ENCODE data around the gene CASP8AP2.

GRCh38 chr6:89916136-89916920, 86.6 kb downstream of the CASP8AP2 start:
- TF ChIP-seq, protein P1, sequence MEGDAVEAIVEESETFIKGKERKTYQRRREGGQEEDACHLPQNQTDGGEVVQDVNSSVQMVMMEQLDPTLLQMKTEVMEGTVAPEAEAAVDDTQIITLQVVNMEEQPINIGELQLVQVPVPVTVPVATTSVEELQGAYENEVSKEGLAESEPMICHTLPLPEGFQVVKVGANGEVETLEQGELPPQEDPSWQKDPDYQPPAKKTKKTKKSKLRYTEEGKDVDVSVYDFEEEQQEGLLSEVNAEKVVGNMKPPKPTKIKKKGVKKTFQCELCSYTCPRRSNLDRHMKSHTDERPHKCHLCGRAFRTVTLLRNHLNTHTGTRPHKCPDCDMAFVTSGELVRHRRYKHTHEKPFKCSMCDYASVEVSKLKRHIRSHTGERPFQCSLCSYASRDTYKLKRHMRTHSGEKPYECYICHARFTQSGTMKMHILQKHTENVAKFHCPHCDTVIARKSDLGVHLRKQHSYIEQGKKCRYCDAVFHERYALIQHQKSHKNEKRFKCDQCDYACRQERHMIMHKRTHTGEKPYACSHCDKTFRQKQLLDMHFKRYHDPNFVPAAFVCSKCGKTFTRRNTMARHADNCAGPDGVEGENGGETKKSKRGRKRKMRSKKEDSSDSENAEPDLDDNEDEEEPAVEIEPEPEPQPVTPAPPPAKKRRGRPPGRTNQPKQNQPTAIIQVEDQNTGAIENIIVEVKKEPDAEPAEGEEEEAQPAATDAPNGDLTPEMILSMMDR (IDR thresholded peaks at IDR 0.05; ENCODE audit: extremely low read depth in 1 of 2, insufficient read depth in 1 of 2, low read depth in 1 of 2, low read length in 2 of 2), result no peak
- no peak for TF ChIP-seq EZH2 (IDR thresholded peaks at IDR 0.05; ENCODE audit: borderline replicate concordance, low read depth, low read length, severe bottlenecking)
- TF ChIP-seq MYC (IDR thresholded peaks at IDR 0.05; ENCODE audit: low read depth, low read length), result no peak
- no peak for TF ChIP-seq POLR2A (IDR thresholded peaks at IDR 0.05; ENCODE audit: low read depth, low read length)
- no peak for TF ChIP-seq POLR2AphosphoS5 (IDR thresholded peaks at IDR 0.05; ENCODE audit: insufficient read depth, low read depth, low read length)
- TF ChIP-seq, protein P2, sequence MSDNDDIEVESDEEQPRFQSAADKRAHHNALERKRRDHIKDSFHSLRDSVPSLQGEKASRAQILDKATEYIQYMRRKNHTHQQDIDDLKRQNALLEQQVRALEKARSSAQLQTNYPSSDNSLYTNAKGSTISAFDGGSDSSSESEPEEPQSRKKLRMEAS (IDR thresholded peaks at IDR 0.05; ENCODE audit: insufficient read depth, insufficient read length), result no peak
